HAP-1 (cell line): ENCODE measurements around the gene TLCD3B.
A peak's percentile ranks its signal among the peaks of the same experiment; 100 is the strongest.

ENCODE experiments used
- DNase-seq, 2 experiments: peaks; one replicate each; pipeline ENCODE4 v3.0.0-alpha.2; 2016 to 2020; ENCODE audit warnings: low spot score in 2 of 2
- H3K27me3 ChIP-seq: fragments of 250-450 bp; sonication (Bioruptor Pico); 2 replicates; pipeline ENCODE4 v1.5.1; 2020; ENCODE audit warnings: low read depth, mild to moderate bottlenecking, moderate library complexity
- H3K36me3 ChIP-seq: fragments of 250-450 bp; sonication (Bioruptor Pico); replicated peaks from 2 replicates; pipeline ENCODE4 v1.5.1; 2020; ENCODE audit warnings: mild to moderate bottlenecking
- H3K4me1 ChIP-seq: fragments of 250-450 bp; sonication (Bioruptor Pico); 2 replicates; pipeline ENCODE4 v1.5.1; 2020; ENCODE audit warnings: mild to moderate bottlenecking
- H3K4me3 ChIP-seq: fragments of 250-450 bp; sonication (Bioruptor Pico); 2 replicates; pipeline ENCODE4 v1.5.1; 2020; ENCODE audit warnings: mild to moderate bottlenecking, moderate library complexity
- H3K9me3 ChIP-seq: fragments of 250-450 bp; sonication (Bioruptor Pico); 2 replicates; pipeline ENCODE4 v1.5.1; 2020; ENCODE audit warnings: mild to moderate bottlenecking, moderate library complexity
- in situ Hi-C: fragments of 300-500 bp; cut with MboI; formaldehyde crosslinking; loops from 3 replicates; pipeline ENCODE4 v1.14.3; 2020; ENCODE audit warnings: low sequenced_read_pairs, inconsistent platforms, mixed read lengths

The TLCD3B gene, protein sequence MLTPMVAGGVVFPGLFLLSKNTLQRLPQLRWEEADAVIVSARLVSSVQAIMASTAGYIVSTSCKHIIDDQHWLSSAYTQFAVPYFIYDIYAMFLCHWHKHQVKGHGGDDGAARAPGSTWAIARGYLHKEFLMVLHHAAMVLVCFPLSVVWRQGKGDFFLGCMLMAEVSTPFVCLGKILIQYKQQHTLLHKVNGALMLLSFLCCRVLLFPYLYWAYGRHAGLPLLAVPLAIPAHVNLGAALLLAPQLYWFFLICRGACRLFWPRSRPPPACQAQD

DNA sequence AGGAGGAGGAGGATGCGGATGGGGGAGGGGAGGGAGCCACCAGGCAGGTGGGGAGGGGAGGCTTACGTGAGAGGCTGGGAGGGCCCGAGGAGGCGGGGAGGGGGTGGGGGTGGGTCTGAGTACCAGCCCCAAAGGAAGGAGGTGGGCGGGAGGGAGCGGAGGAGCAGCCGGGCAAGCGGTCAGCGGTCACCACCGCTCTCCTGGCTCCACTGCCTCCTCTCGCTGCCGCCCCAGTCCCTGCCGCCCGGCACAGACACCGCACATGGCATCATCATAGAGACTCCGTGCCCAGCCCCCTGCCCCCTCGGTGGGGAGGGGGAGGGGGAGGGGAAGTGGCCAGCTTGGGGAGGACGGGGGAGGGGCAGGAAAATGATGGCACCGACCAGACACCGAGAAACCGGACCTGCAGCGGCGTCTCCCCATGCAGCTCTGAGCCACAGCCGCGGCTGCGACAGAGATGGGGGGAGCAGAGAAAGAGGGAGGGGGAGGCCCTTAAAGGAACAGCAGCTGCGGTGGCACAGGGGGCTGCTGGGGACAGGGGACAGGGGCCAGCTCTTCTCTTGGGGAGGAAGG, at the start of gene TLCD3B:
Gene TLCD3B (minus strand): TSS at position 431 of the 573 bp plus-strand sequence. CDS start 744 bp downstream, outside the sequence.
- no peak for DNase-seq
- no peaks in the 10 kb centered on the region for H3K4me1 ChIP-seq
- H3K9me3 ChIP-seq, result no peaks in the 10 kb centered on the region
- H3K27me3 ChIP-seq, result peaks cover 47% of the 10 kb centered on the region
- in situ Hi-C loops, result loop anchor here (25.0 kb wide), 1 partner anchor 919 kb away; no protein-coding TSS in a partner anchor
- no peak within 1 kb of the TSS for H3K4me3 ChIP-seq
- no peaks in the 10 kb centered on the region for H3K36me3 ChIP-seq

DNA sequence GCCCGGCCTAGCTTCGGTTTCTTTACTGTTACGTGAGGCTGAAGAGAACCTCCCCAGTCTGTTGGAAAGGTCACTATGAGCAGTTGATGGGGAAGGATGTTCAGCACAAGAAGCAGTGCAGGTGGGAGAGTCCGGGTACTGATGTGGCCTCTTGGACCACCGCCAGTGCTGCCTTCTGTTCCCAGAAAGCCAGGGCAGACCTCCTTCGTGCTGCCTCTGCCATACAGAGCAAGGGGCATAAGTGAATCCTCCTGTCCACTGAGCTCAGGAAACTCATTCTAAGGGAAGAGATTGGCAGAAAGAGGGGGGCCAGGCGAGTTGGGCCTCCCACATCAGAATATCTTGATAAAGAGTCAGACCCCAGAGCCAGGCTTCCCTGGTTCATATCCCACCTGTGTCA, 48.4 kb upstream of the TLCD3B start:
- Histone ChIP-seq H3K36me3 (peaks cover 66% of the 10 kb centered on the region), H3K4me3 (no peak overlapping the region), H3K27me3 (no peaks in the 10 kb centered on the region), H3K4me1 (peaks cover 9% of the 10 kb centered on the region), H3K9me3 (no peaks in the 10 kb centered on the region)
- DNase-seq, result no peak
- in situ Hi-C loops, result loop anchor here (25.0 kb wide), 1 partner anchor 308 kb away; the partner anchor contains the start of genes SEPTIN1 and ZNF48

DNA sequence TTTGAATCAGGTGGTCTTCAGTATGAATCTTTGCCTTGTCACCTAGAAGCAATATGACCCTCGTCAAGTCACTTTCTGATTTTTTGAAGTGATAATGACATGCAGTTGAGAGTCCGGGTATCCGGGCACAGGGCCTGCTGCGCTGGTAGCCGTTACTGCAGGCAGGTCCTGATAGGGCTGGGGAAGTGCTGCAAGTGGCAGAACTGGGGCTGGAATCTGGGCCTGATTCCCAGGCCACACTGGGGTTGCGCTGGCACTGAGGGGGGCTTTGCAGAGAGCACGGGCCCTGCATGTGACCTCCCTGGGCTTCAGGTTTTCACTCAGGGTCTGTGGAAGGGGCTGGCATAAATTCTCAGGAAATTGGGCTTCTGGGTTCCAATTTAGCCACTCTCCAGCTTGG, 47.7 kb upstream of the TLCD3B start:
- peaks cover 59% of the 10 kb centered on the region for H3K36me3 ChIP-seq
- H3K4me1 ChIP-seq, result peaks cover 9% of the 10 kb centered on the region

DNA sequence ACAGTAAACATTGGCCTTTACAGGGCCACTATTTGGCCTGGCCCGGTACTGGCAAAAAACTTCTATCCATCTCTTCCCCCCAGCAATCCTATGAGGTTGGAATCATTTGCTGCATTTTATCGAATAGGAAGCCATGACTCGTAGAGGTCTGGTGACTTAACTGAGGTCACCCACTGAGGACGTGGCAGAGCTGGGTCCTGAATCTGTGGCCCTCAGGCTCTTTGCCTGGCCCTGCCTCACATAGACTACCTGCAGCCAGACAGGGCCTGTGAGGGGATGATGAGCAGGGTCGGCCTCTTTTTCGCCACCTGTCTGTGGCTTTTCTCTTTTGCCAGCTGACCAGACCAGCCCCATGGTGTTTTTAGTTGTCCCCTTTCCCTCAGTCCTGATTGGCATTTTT, 46.6 kb upstream of the TLCD3B start:
- no peak for DNase-seq
- peak overlapping the region; percentile 86; the same call in 1 of the 2 replicates for H3K4me3 ChIP-seq
- in situ Hi-C loops, result loop anchor here (25.0 kb wide), 1 partner anchor 310 kb away; the partner anchor contains the start of genes SEPTIN1 and ZNF48

More for the DNA sequence above, 47.7 kb upstream of the TLCD3B start:
- Histone ChIP-seq H3K27me3 (no peaks in the 10 kb centered on the region), H3K9me3 (no peaks in the 10 kb centered on the region), H3K4me3 (no peak overlapping the region)
- in situ Hi-C loops, result loop anchor here (25.0 kb wide), 1 partner anchor 309 kb away; the partner anchor contains the start of genes SEPTIN1 and ZNF48
- DNase-seq, result no peak

DNA sequence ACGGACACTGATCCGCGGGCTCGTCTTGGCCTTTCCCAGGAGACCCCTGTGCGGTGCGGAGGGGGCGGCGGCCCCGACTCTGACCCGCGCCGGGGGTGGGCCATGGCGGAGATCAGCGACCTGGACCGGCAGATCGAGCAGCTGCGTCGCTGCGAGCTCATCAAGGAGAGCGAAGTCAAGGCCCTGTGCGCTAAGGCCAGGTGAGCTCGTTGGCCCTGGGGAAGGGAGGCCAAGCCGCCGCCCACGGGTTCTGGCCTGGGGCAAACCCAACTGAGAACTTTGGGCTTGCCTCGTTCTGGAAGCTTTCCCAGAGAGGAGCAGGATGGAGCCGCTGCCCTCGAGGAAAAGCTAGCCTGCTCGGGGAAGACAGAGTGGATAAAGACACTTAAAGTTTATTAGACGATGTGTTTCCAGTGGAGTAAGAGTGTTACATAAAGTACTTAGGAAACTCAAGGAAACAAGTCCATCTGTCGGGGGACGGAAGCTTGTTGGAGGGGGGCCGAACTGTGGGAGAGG, 45.3 kb upstream of the TLCD3B start:
- in situ Hi-C loops, result loop anchor here (25.0 kb wide), 1 partner anchor 311 kb away; the partner anchor contains the start of genes SEPTIN1 and ZNF48
- H3K4me1 ChIP-seq, result peaks cover 9% of the 10 kb centered on the region
- peaks cover 57% of the 10 kb centered on the region for H3K36me3 ChIP-seq
- no peaks in the 10 kb centered on the region for H3K9me3 ChIP-seq
- peak overlapping the region; percentile 86 for H3K4me3 ChIP-seq
- no peak for DNase-seq
- H3K27me3 ChIP-seq, result no peaks in the 10 kb centered on the region

More for the DNA sequence above, 46.6 kb upstream of the TLCD3B start:
- Histone ChIP-seq H3K27me3 (no peaks in the 10 kb centered on the region), H3K9me3 (no peaks in the 10 kb centered on the region), H3K36me3 (peaks cover 53% of the 10 kb centered on the region), H3K4me1 (peaks cover 9% of the 10 kb centered on the region)

DNA sequence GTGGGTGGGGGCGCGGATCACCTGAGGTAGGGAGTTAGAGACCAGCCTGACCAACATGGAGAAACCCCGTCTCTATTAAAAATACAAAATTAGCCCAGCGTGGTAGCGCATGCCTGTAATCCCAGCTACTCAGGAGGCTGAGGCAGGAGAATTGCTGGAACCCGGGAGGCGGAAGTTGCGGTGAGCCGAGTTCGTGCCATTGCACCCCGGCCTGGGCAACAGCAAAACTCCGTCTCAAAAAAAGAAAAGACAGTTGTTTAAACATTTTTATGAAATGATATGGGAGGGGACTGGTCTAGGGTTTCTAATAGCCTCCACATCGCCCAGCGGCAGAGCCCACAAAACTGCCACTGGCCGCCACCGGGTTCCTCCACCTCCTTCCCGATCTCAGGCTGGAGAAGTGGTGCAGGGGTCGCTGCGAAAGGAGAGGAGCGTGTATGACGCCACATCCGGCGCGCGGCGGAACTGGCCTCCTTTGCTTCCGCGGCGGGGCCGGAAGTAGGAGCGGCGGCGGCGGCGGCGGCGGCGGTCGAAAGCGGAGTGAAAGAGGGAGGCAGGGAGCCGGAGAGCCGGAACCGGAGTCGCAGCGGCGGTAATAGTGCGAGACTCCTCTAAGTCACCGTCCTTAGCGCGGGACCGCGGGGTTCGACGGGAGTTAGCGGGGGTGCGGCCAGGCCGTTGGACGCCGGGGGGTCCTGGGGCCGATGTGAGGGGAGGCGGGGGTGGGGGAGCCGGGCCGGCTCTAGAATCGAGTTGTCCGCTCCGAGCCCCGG, 44.6 kb upstream of the TLCD3B start, which contains the start of gene PPP4C:
Gene PPP4C (plus strand): TSS at position 492 of the 773 bp plus-strand sequence. CDS start 384 bp downstream, outside the sequence.
- Histone ChIP-seq H3K36me3 (peaks cover 57% of the 10 kb centered on the region), H3K4me3 (peak within 1 kb of the TSS; percentile 86), H3K4me1 (peaks cover 9% of the 10 kb centered on the region), H3K27me3 (no peaks in the 10 kb centered on the region), H3K9me3 (no peaks in the 10 kb centered on the region)
- in situ Hi-C loops, result loop anchor here (25.0 kb wide), 1 partner anchor 312 kb away; the partner anchor contains the start of genes SEPTIN1 and ZNF48
- peak; percentile 89 to 93 for DNase-seq

DNA sequence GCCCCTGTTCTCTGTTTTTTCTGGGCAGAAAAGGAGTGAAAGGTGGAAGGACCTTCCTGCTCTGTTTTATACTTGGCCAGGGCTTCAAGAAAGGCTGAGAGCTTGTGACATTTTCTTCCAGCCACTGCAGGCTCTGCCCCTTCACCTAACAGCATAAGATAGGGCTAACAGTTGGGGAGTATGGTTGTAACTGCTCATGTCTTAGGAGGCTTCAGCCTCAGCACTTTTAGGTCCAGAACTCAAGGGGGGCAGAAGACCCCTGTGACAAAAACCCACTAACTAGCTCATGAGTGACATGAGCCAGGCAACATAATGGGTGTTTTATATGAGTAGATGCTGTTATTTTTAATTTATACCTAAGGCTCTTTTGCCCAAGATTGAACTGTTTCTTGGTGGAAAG, 39.4 kb upstream of the TLCD3B start:
- no peak for DNase-seq
- Histone ChIP-seq H3K4me3 (no peak overlapping the region), H3K36me3 (peaks cover 75% of the 10 kb centered on the region), H3K4me1 (peaks cover 12% of the 10 kb centered on the region), H3K27me3 (no peaks in the 10 kb centered on the region), H3K9me3 (no peaks in the 10 kb centered on the region)
- in situ Hi-C loops, result no loop called here

DNA sequence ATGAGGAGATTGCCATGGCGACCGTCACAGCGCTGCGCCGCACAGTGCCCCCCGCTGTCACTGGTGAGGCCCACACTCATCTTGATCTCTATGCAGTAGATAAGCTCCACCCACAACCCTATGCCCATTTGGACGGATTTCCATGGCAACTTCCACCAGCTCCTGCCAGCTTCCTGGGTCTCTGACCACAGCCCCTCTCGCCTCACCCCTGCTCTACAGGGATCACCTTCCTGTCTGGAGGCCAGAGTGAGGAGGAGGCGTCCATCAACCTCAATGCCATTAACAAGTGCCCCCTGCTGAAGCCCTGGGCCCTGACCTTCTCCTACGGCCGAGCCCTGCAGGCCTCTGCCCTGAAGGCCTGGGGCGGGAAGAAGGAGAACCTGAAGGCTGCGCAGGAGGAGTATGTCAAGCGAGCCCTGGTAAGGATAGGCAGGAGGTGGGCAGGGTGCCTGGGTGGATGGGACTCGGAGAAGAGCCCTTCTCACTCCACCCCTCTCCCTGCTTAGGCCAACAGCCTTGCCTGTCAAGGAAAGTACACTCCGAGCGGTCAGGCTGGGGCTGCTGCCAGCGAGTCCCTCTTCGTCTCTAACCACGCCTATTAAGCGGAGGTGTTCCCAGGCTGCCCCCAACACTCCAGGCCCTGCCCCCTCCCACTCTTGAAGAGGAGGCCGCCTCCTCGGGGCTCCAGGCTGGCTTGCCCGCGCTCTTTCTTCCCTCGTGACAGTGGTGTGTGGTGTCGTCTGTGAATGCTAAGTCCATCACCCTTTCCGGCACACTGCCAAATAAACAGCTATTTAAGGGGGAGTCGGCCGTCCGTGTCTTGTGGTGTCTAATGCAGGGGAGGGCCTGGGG, 38.8 kb upstream of the TLCD3B start:
- H3K36me3 ChIP-seq, result peaks cover 75% of the 10 kb centered on the region
- no peaks in the 10 kb centered on the region for H3K27me3 ChIP-seq
- in situ Hi-C loops, result no loop called here
- H3K4me1 ChIP-seq, result peaks cover 12% of the 10 kb centered on the region
- no peak overlapping the region for H3K4me3 ChIP-seq
- no peaks in the 10 kb centered on the region for H3K9me3 ChIP-seq
- no peak for DNase-seq

DNA sequence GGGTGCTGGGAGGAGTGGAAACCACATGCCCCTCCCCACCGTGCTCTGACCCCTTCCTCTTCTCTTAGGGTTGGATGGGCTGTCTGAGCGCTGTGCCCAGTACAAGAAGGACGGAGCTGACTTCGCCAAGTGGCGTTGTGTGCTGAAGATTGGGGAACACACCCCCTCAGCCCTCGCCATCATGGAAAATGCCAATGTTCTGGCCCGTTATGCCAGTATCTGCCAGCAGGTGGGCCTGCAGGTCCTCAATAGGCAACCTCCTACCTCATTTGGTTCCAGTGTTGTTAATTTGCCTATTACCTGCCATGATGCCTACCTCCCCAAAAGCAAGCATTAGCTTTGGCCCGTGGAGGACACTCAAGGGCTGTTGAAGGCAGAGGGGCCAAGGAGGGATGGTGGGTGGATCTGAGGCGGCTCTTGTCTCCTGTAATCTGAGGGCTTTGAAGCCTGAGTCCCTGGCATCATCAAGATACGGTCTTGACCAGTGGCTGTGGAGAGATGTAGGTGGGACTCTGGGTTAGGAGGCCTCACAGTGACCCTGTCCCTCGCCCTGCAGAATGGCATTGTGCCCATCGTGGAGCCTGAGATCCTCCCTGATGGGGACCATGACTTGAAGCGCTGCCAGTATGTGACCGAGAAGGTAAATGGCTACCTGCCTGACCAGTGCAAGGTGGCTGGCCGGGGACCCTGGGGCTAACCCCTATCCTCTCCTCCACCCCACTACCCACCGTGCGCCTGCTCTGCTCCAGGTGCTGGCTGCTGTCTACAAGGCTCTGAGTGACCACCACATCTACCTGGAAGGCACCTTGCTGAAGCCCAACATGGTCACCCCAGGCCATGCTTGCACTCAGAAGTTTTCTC, 37.9 kb upstream of the TLCD3B start:
- peaks cover 75% of the 10 kb centered on the region for H3K36me3 ChIP-seq
- no peaks in the 10 kb centered on the region for H3K9me3 ChIP-seq
- peak in 1 of 2 experiments; percentile 43 for DNase-seq
- H3K4me1 ChIP-seq, result peaks cover 19% of the 10 kb centered on the region
- in situ Hi-C loops, result no loop called here
- H3K4me3 ChIP-seq, result no peak overlapping the region
- H3K27me3 ChIP-seq, result no peaks in the 10 kb centered on the region

DNA sequence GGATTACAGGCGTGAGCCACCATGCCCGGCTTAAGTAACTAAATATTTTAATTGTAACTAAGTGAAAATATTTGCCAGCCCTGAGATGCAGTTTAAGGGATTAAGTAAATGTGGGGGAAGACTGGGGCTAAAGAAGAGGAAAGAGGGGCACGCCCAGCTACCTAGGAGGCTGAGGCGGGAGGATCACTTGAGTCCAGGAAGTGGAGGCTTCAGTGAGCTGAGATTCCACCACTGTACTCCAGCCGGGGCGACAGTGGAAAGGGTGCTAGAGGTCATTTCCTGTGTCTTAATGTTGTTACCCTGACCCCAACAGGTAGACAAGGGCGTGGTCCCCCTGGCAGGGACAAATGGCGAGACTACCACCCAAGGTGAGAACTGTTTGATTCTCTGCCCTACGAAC, 37.3 kb upstream of the TLCD3B start:
- Histone ChIP-seq H3K36me3 (peaks cover 75% of the 10 kb centered on the region), H3K9me3 (no peaks in the 10 kb centered on the region), H3K4me1 (peaks cover 24% of the 10 kb centered on the region), H3K4me3 (no peak overlapping the region), H3K27me3 (no peaks in the 10 kb centered on the region)
- DNase-seq, result no peak
- in situ Hi-C loops, result no loop called here

DNA sequence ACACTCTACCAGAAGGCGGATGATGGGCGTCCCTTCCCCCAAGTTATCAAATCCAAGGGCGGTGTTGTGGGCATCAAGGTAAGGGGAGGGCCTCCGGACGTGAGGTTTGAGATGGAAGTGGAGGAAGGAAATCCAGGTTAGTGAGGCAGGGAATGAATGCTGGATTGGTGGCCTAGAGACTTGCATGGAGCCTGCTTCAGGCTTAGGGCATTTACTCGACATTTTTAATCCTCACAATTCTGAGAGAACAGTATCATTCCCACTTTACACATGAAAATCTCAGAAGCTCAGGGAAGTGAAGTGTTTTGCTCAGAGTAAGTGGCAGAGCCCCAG, 36.5 kb upstream of the TLCD3B start:
- no peak for DNase-seq
- in situ Hi-C loops, result no loop called here
- Histone ChIP-seq H3K36me3 (peaks cover 69% of the 10 kb centered on the region), H3K27me3 (no peaks in the 10 kb centered on the region), H3K9me3 (no peaks in the 10 kb centered on the region), H3K4me3 (peak overlapping the region; percentile 95), H3K4me1 (peaks cover 24% of the 10 kb centered on the region)
